ENCODE measurements around the gene CYP2C19.
"Not testable (repeated sequence)": the region's sequence is repeated elsewhere in the genome, so short reads cannot be mapped to it uniquely, and the experiment has no call there.

The CYP2C19 gene

DNA sequence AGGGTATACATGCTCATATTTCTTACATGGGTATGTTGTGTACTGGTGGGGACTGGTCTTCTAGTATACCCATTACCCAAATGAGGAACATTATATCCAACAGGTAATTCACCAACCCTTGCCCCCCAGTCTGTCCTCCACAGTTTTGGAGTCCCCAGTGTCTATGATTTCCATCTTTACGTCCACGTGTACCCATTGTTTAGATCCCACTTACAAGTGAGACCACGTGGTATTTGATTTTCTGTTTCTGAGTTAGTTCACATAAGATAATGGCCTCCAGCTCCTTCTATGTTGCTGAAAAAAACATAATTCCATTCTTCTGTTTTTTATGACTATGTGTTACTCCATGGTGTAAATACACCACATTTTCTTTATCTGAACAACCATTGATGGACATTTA lies 126.6 kb downstream of the CYP2C19 start:
- DNase-seq (ENCODE audit: low read depth), result no peak

DNA sequence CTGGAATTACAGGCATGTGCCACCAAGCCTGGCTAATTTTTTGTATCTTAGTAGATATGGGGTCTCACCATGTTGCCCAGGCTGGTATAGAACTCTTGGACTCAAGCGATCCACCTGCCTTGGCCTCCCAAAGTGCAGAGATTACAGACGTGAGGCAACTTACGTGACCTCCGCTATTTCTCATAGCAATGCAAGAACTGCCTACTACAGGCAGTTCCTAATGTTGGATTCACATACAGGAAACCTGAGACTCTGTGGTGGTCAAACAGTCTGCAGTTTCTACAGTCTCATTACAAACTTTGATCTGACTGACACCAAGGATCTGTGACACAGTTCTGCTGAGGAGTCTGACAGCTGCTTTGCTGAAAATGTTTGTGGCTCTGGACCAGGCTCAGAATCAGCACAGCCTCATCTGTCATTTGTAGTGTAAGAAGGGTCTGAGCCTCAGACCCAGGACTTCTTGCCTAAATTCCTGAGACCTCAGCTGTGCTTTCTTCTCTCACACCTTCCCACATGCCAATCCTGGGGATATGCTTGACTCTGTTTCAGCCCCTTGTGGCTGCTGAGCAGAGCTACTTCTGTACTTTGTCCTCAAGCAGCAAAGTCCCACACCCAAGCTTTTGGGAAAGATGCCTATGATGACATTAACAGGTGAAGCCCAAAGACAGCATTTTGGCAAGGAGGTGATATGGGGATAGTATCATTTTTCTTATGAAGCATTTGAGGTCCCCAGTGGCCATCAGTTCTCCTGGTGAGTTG lies 128.0 kb downstream of the CYP2C19 start:
- DNase-seq (ENCODE audit: low read depth), result no peak

GRCh38 chr10:94898414-94898813 lies 135.9 kb downstream of the CYP2C19 start:
- not testable (repeated sequence) for DNase-seq (ENCODE audit: low read depth)

GRCh38 chr10:94902080-94902479 lies 139.6 kb downstream of the CYP2C19 start:
- no peak for DNase-seq (ENCODE audit: low read depth)

DNA sequence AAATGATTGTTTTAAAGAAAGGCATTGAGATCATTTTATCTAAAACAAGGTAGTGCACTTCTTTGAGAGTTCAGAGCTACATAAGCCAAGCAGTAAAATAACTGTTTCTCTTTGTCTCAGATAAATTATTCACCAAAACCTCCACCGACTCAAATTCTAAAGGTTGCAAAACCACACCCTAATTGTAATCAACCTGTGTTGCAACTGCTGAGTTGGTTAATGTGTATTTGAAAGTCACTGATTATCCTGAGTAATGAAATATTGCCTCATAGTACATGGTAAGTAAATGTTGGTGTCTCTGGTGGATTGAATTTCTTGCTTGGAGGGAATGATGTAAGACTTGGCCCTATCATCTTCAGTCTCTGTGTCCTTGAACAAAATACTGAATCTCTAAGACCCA lies 140.1 kb downstream of the CYP2C19 start:
- DNase-seq (ENCODE audit: low read depth), result no peak
